K562 (cell line): ENCODE results near the gene SLX4IP. TPM values are rescaled to one million over a fixed set of nuclear protein-coding genes. Genes with fewer than 3 reads are reported as not detected.

Source experiments
- DDX20 ChIP-seq: fragments of 450-650 bp; IDR thresholded peaks from 2 replicates; pipeline ENCODE4 v1.6.1; 2016; ENCODE audit warnings: missing genetic modification characterization, low read depth, mild to moderate bottlenecking, missing compliant biosample characterization, moderate library complexity
- MED1 ChIP-seq: sonication (generic); formaldehyde crosslinking; IDR thresholded peaks from 2 replicates; pipeline ENCODE4 v1.8.1; 2023; ENCODE audit warnings: missing genetic modification reagents, borderline replicate concordance
- PURB ChIP-seq: sonication (generic); formaldehyde crosslinking; IDR thresholded peaks from 2 replicates; pipeline ENCODE4 v1.9.0; 2021; ENCODE audit warnings: low read depth, mild to moderate bottlenecking, missing genetic modification reagents
- RNF219 ChIP-seq: fragments of 250-450 bp; sonication (Bioruptor Pico); IDR thresholded peaks from 2 replicates; pipeline ENCODE4 v1.5.0; 2022; ENCODE audit warnings: mild to moderate bottlenecking
- ZBTB12 ChIP-seq: fragments of 250-450 bp; sonication (Bioruptor Pico); IDR thresholded peaks from 2 replicates; pipeline ENCODE4 v1.4.0; 2020
- polyA plus RNA-seq, 8 experiments: library from polyadenylated mRNA; depleted of rRNA in 4 of 8; stranded (reverse) in 5 of 8; unstranded in 3 of 8; fragments of >200 nt; fragmentation: Nextera tagmentation in 2 of 8; fragmentation: Illumina TruSeq in 1 of 8; extraction: Ambion mirVana in 2 of 8; extraction: Trizol in 1 of 8; gene quantifications; 2 replicates each; pipeline versions ENCODE4 v1.2.1 to v1.2.3, GENCODE V29; 2011 to 2014; ENCODE audit warnings: inconsistent platforms in 1 of 8, missing spikeins in 1 of 8
- total RNA-seq, 7 experiments: library from RNA; depleted of rRNA in 6 of 7; stranded (reverse); fragments of >200 nt in 6 of 7; fragmentation: Illumina TruSeq in 2 of 7; extraction: Trizol in 2 of 7; gene quantifications; 2 replicates each; pipeline versions ENCODE4 v1.2.1 to v1.2.3, GENCODE V29; 2011 to 2021; ENCODE audit warnings: low replicate concordance in 1 of 7
- TF ChIP-seq, protein P1 (sequence below): fragments of 450-650 bp; formaldehyde crosslinking; IDR thresholded peaks from 2 replicates; pipeline ENCODE4 v1.4.0; 2020; ENCODE audit warnings: mild to moderate bottlenecking, mixed read lengths

The SLX4IP gene
- total and polyA plus RNA-seq, 9 of the 15 experiments (the other 6 are each of a cell fraction or from before 2014, with no cell fraction given), result 1.5 to 5.9 (median 3.5) TPM

- TF ChIP-seq RNF219 (CRISPR knock-in tag) (no peak), DDX20 (tag) (no peak), PURB (CRISPR knock-in tag) (no peak), ZBTB12 (CRISPR knock-in tag) (no peak), MED1 (CRISPR knock-in tag) (no peak)
- TF ChIP-seq, protein P1, sequence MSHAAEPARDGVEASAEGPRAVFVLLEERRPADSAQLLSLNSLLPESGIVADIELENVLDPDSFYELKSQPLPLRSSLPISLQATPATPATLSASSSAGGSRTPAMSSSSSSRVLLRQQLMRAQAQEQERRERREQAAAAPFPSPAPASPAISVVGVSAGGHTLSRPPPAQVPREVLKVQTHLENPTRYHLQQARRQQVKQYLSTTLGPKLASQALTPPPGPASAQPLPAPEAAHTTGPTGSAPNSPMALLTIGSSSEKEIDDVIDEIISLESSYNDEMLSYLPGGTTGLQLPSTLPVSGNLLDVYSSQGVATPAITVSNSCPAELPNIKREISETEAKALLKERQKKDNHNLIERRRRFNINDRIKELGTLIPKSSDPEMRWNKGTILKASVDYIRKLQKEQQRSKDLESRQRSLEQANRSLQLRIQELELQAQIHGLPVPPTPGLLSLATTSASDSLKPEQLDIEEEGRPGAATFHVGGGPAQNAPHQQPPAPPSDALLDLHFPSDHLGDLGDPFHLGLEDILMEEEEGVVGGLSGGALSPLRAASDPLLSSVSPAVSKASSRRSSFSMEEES (CRISPR knock-in tag), result no peak
Observed at GRCh38 chr20:10602221-10602871, 167.2 kb downstream of the SLX4IP start (continued).
